SU-DHL-6 (cell line): Measurements from ENCODE around the gene RALB.

ENCODE experiments used
- H2AFZ ChIP-seq: fragments of 200-600 bp; sonication (generic); 2 replicates; pipeline ENCODE4 v1.6.1; 2014; ENCODE audit warnings: low read depth, mild to moderate bottlenecking, moderate library complexity, mixed read lengths, antibody characterized with exemption, low read length; ENCODE audit not compliant: severe bottlenecking
- H3F3A ChIP-seq: fragments of 200-600 bp; shearing (Covaris generic); 2 replicates; pipeline ENCODE4 v1.6.0; 2016; ENCODE audit warnings: antibody characterized with exemption, mild to moderate bottlenecking; ENCODE audit not compliant: insufficient read depth
- H3K27ac ChIP-seq: fragments of 200-600 bp; sonication (generic); 2 replicates; pipeline ENCODE4 v1.5.1; 2016; ENCODE audit warnings: low read depth, mild to moderate bottlenecking, low read length, moderate library complexity, mixed read lengths
- H3K27me3 ChIP-seq: fragments of 200-600 bp; sonication (generic), shearing (Covaris generic); 2 replicates; pipeline ENCODE4 v1.6.0; 2014; ENCODE audit warnings: mild to moderate bottlenecking, low read length
- H3K36me3 ChIP-seq: fragments of 200-600 bp; sonication (generic); 2 replicates; pipeline ENCODE4 v1.6.1; 2014; ENCODE audit warnings: mild to moderate bottlenecking, low read length, mixed read lengths
- H3K4me2 ChIP-seq: fragments of 300-600, 200-600 bp; shearing (Covaris generic), sonication (generic); 2 replicates; pipeline ENCODE4 v1.6.0; 2014; ENCODE audit warnings: low read length, low read depth, mild to moderate bottlenecking; ENCODE audit not compliant: poor library complexity, severe bottlenecking
- H3K4me3 ChIP-seq: fragments of 200-600 bp; sonication (generic); 2 replicates; pipeline ENCODE4 v1.5.1; 2014; ENCODE audit warnings: antibody characterized with exemption, low read length, mild to moderate bottlenecking, mixed read lengths; ENCODE audit not compliant: insufficient read depth, poor library complexity, severe bottlenecking
- H3K79me2 ChIP-seq: fragments of 200-600 bp; sonication (generic); 2 replicates; pipeline ENCODE4 v1.6.1; 2014; ENCODE audit warnings: mild to moderate bottlenecking, low read length, moderate library complexity; ENCODE audit not compliant: insufficient read depth
- H3K9ac ChIP-seq: fragments of 200-600 bp; sonication (generic); 2 replicates; pipeline ENCODE4 v1.7.0; 2014; ENCODE audit warnings: mild to moderate bottlenecking, low read length
- H3K9me2 ChIP-seq: fragments of 200-600 bp; sonication (generic); replicated peaks from 2 replicates; pipeline ENCODE4 v1.6.1; 2014; ENCODE audit warnings: low read length; ENCODE audit not compliant: insufficient read depth
- H3K9me3 ChIP-seq: fragments of 200-600 bp; sonication (generic); 2 replicates; pipeline ENCODE4 v1.6.1; 2014; ENCODE audit warnings: low read length, mixed read lengths; ENCODE audit not compliant: insufficient read depth
- H4K20me1 ChIP-seq: fragments of 200-600 bp; sonication (generic); 2 replicates; pipeline ENCODE4 v1.6.1; 2014; ENCODE audit warnings: low read depth, mild to moderate bottlenecking, antibody characterized with exemption, low read length, moderate library complexity, mixed read lengths
- EZH2phosphoT487 ChIP-seq: fragments of 200-600 bp; sonication (generic), shearing (Covaris generic); conservative IDR thresholded peaks from 2 replicates; pipeline ENCODE4 v1.6.1; 2018; ENCODE audit warnings: mild to moderate bottlenecking, antibody characterized with exemption, low read length, moderate library complexity, mixed read lengths
- TF ChIP-seq, protein P1 (sequence below): fragments of 200-600 bp; sonication (generic); IDR thresholded peaks from one replicate; pipeline ENCODE4 v1.5.1; 2017; ENCODE audit warnings: antibody characterized with exemption, mild to moderate bottlenecking, low read length, moderate library complexity; ENCODE audit not compliant: insufficient read depth, poor library complexity, severe bottlenecking

Gene RALB

DNA sequence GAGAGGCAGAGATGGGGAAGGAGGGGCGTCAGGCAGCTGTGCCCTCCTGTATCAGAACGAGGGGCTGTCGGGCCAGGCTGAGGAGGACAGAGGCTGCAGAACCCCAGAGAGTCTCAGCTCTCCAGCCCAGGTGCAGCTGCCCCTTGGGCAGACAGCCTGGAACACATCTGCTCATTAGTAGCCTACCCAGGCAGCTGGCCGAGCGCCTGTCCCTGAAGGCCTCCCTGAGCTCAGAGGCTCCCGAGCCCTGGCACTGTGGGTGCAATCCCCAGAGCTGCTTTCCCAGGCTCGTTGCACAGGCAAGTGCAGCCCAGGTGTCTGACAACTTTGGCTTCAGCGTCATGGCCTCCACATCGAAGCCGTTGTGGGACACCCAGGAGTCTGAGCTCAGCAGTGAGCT lies 16.3 kb upstream of the RALB start:
- Histone ChIP-seq H3K4me2 (no peak overlapping the region), H3K9me3 (no peaks in the 10 kb centered on the region), H3K27me3 (no peaks in the 10 kb centered on the region), H3K9me2 (no peaks in the 10 kb centered on the region), H3K4me3 (no peak overlapping the region), H3F3A (no peaks in the 10 kb centered on the region), H3K79me2 (no peaks in the 10 kb centered on the region), H4K20me1 (no peaks in the 10 kb centered on the region), H3K27ac (no peak overlapping the region), H3K9ac (no peak overlapping the region), H2AFZ (no peak overlapping the region), H3K36me3 (no peaks in the 10 kb centered on the region)
- TF ChIP-seq, protein P1, sequence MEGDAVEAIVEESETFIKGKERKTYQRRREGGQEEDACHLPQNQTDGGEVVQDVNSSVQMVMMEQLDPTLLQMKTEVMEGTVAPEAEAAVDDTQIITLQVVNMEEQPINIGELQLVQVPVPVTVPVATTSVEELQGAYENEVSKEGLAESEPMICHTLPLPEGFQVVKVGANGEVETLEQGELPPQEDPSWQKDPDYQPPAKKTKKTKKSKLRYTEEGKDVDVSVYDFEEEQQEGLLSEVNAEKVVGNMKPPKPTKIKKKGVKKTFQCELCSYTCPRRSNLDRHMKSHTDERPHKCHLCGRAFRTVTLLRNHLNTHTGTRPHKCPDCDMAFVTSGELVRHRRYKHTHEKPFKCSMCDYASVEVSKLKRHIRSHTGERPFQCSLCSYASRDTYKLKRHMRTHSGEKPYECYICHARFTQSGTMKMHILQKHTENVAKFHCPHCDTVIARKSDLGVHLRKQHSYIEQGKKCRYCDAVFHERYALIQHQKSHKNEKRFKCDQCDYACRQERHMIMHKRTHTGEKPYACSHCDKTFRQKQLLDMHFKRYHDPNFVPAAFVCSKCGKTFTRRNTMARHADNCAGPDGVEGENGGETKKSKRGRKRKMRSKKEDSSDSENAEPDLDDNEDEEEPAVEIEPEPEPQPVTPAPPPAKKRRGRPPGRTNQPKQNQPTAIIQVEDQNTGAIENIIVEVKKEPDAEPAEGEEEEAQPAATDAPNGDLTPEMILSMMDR: no peak
- no peak for TF ChIP-seq EZH2phosphoT487

DNA sequence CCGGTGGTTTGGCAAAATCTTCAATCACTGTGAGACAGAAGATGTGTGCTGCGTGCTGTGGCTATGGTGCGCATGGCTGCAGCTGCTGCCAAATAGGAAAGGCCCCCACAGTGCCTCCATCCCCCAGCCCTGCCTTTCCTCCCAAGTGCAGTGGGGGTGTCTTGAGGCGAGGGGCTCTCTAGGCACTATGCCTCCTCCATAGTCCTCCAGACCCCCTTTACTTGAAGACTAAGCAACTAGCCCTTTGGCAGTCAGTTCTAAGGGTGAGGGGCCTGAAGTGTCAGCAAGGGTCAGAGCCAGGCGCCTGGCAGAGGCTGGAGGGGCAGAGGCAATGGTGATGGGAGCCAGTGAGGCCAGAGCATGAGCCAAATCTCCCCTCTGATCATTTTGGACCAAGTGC lies 15.9 kb upstream of the RALB start:
- Histone ChIP-seq H3K27me3 (no peaks in the 10 kb centered on the region), H3K4me2 (no peak overlapping the region), H2AFZ (no peak overlapping the region), H3K4me3 (no peak overlapping the region), H3K9ac (no peak overlapping the region), H3K9me3 (no peaks in the 10 kb centered on the region), H3F3A (no peaks in the 10 kb centered on the region), H3K36me3 (no peaks in the 10 kb centered on the region), H4K20me1 (no peaks in the 10 kb centered on the region), H3K79me2 (no peaks in the 10 kb centered on the region), H3K27ac (no peak overlapping the region), H3K9me2 (no peaks in the 10 kb centered on the region)
- TF ChIP-seq EZH2phosphoT487: no peak
- TF ChIP-seq, protein P1: no peak

DNA sequence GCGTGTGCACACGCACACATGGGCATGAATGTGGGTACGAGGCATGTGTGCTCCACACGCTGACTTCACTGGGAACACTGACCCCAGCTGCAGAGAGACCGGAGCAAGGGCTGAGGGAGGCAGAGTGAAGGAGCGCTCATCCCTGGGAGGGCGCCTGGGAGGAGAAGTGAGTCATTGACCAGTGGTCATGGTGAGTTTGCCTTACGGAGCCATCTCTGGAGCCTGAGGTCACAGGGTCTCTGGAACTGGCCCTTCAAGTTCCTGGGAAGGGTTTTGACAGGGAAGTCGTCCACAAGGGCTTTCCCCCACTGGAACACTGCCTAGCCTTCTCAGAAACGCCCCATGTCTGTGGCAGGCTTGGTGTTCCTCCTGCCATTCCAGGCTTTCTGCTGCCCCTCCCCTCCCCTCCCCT lies 15.2 kb upstream of the RALB start:
- H3K9ac ChIP-seq: no peak overlapping the region
- H3K27me3 ChIP-seq: no peaks in the 10 kb centered on the region
- no peaks in the 10 kb centered on the region for H3K9me3 ChIP-seq
- H4K20me1 ChIP-seq: no peaks in the 10 kb centered on the region
- no peak overlapping the region for H3K4me2 ChIP-seq
- H2AFZ ChIP-seq: no peak overlapping the region
- H3K27ac ChIP-seq: no peak overlapping the region
- no peaks in the 10 kb centered on the region for H3K36me3 ChIP-seq
- no peaks in the 10 kb centered on the region for H3K9me2 ChIP-seq
- TF ChIP-seq EZH2phosphoT487: no peak
- TF ChIP-seq, protein P1: no peak
- H3F3A ChIP-seq: no peaks in the 10 kb centered on the region
- H3K4me3 ChIP-seq: no peak overlapping the region
- H3K79me2 ChIP-seq: no peaks in the 10 kb centered on the region
